Chondrocyte (in vitro differentiated cells): ENCODE measurements around the gene CUBN. TPM values are rescaled to one million over a fixed set of nuclear protein-coding genes. Genes with fewer than 3 reads are reported as not detected.

ENCODE experiments used
- DNase-seq: peaks from one replicate; pipeline ENCODE4 v3.0.0; 2021; ENCODE audit warnings: mixed read lengths, low spot score
- H3K27ac Mint-ChIP-seq: one replicate; pipeline ENCODE4 v1.8.0; 2021; ENCODE audit warnings: mild to moderate bottlenecking, moderate library complexity, mixed read lengths; ENCODE audit not compliant: unreplicated experiment
- H3K27me3 Mint-ChIP-seq: 2 replicates; pipeline ENCODE4 v1.8.0; 2021; ENCODE audit warnings: low read depth, mixed read lengths
- H3K36me3 Mint-ChIP-seq: 2 replicates; pipeline ENCODE4 v1.8.0; 2021; ENCODE audit warnings: low read depth, mixed read lengths
- H3K4me1 Mint-ChIP-seq: 2 replicates; pipeline ENCODE4 v1.8.0; 2021; ENCODE audit warnings: low read depth, mild to moderate bottlenecking, mixed read lengths
- H3K4me3 Mint-ChIP-seq: one replicate; pipeline ENCODE4 v1.8.0; 2021; ENCODE audit warnings: mild to moderate bottlenecking, moderate library complexity, mixed read lengths; ENCODE audit not compliant: unreplicated experiment
- H3K9me3 Mint-ChIP-seq: 2 replicates; pipeline ENCODE4 v1.8.0; 2021; ENCODE audit warnings: low read depth, mixed read lengths
- CTCF ChIP-seq: fragments of 200-600 bp; sonication (generic); IDR thresholded peaks from 2 replicates; pipeline ENCODE4 v1.5.0; 2021; ENCODE audit warnings: antibody characterized with exemption, mild to moderate bottlenecking, moderate library complexity
- total RNA-seq: library from RNA; stranded (reverse); gene quantifications from 3 replicates; pipeline ENCODE4 v1.2.1, GENCODE V29; 2021

Gene CUBN
- total RNA-seq, 1 donor from 2014 or later, result 1.0 TPM

GRCh38 chr10:16919121-16919982 lies 210.3 kb downstream of the CUBN start:
- Mint-ChIP-seq H3K27ac (no peak overlapping the region), H3K36me3 (peaks cover 2% of the 10 kb centered on the region), H3K4me3 (no peak overlapping the region), H3K4me1 (no peaks in the 10 kb centered on the region), H3K9me3 (peaks cover 3% of the 10 kb centered on the region), H3K27me3 (no peaks in the 10 kb centered on the region)
- DNase-seq, result no peak
- no peak for TF ChIP-seq CTCF

GRCh38 chr10:16916496-16916895 lies 213.1 kb downstream of the CUBN start:
- no peaks in the 10 kb centered on the region for H3K27me3 Mint-ChIP-seq
- H3K36me3 Mint-ChIP-seq, result peaks cover 2% of the 10 kb centered on the region
- H3K4me3 Mint-ChIP-seq, result no peak overlapping the region
- no peak for TF ChIP-seq CTCF
- H3K27ac Mint-ChIP-seq, result no peak overlapping the region
- DNase-seq, result no peak
- no peaks in the 10 kb centered on the region for H3K4me1 Mint-ChIP-seq
- H3K9me3 Mint-ChIP-seq, result peaks cover 3% of the 10 kb centered on the region

GRCh38 chr10:16915300-16915699 lies 214.3 kb downstream of the CUBN start:
- Mint-ChIP-seq H3K9me3 (peaks cover 3% of the 10 kb centered on the region), H3K27me3 (no peaks in the 10 kb centered on the region), H3K27ac (no peak overlapping the region), H3K36me3 (peaks cover 2% of the 10 kb centered on the region), H3K4me3 (no peak overlapping the region), H3K4me1 (peaks cover 2% of the 10 kb centered on the region)
- no peak for DNase-seq
- TF ChIP-seq CTCF, result no peak

- no peak for TF ChIP-seq CTCF
- H3K27ac Mint-ChIP-seq, result no peak overlapping the region
- peaks cover 3% of the 10 kb centered on the region for H3K9me3 Mint-ChIP-seq
- no peaks in the 10 kb centered on the region for H3K27me3 Mint-ChIP-seq
- peaks cover 5% of the 10 kb centered on the region for H3K4me1 Mint-ChIP-seq
- no peak overlapping the region for H3K4me3 Mint-ChIP-seq
- DNase-seq, result no peak
- peaks cover 2% of the 10 kb centered on the region for H3K36me3 Mint-ChIP-seq
Measured at GRCh38 chr10:16913266-16913665, 216.3 kb downstream of the CUBN start.

GRCh38 chr10:16910793-16911164 lies 218.8 kb downstream of the CUBN start:
- Mint-ChIP-seq H3K27me3 (no peaks in the 10 kb centered on the region), H3K27ac (no peak overlapping the region), H3K4me1 (peaks cover 5% of the 10 kb centered on the region), H3K36me3 (no peaks in the 10 kb centered on the region), H3K4me3 (no peak overlapping the region), H3K9me3 (no peaks in the 10 kb centered on the region)
- no peak for DNase-seq
- TF ChIP-seq CTCF, result no peak
